Psoas muscle (tissue), 8 donors: ENCODE measurements around the gene GLMN. TPM values are rescaled to one million over a fixed set of nuclear protein-coding genes. Genes with fewer than 3 reads are reported as not detected.

Source experiments
- ATAC-seq, 4 donors: fragments of 200-7000 bp; cut with Tn5 transposase; one replicate each; pipeline ENCODE4 v1.9.1; 2020; ENCODE audit warnings: moderate library complexity in 3 of 4, mild to moderate bottlenecking in 2 of 4
- DNase-seq, 2 donors: peaks; one replicate each; pipeline ENCODE4 v3.0.0-alpha.2; 2020
- H3K27ac ChIP-seq: fragments of 200-600 bp; one replicate; pipeline ENCODE4 v1.8.0; 2022
- H3K27me3 ChIP-seq, 3 donors: fragments of 200-600 bp in 1 of 3; one replicate each; pipeline versions ENCODE4 v1.6.1 to v1.8.0; 2013 to 2022; ENCODE audit warnings: low read length in 2 of 3, mild to moderate bottlenecking in 2 of 3, moderate library complexity in 1 of 3; ENCODE audit not compliant: insufficient read depth in 3 of 3
- H3K36me3 ChIP-seq, 2 donors: fragments of 200-600 bp in 1 of 2; one replicate each; pipeline versions ENCODE4 v1.6.1 to v1.8.0; 2013 to 2022; ENCODE audit warnings: low read depth in 1 of 2, mild to moderate bottlenecking in 1 of 2, moderate library complexity in 1 of 2; ENCODE audit not compliant: insufficient read depth in 1 of 2
- H3K4me1 ChIP-seq: fragments of 200-600 bp; one replicate; pipeline ENCODE4 v1.8.0; 2022
- H3K4me3 ChIP-seq: fragments of 200-600 bp; one replicate; pipeline ENCODE4 v1.8.0; 2022; ENCODE audit warnings: mild to moderate bottlenecking
- H3K9me3 ChIP-seq: fragments of 200-600 bp; one replicate; pipeline ENCODE4 v1.8.0; 2022
- CTCF ChIP-seq: fragments of 200-600 bp; IDR thresholded peaks from one replicate; pipeline ENCODE4 v1.8.0; 2022; ENCODE audit warnings: antibody characterized with exemption
- WGBS, 3 donors: extraction: QIAGEN DNeasy Blood & Tissue Kit; methylation state at CpG; one replicate each; pipeline versions ENCODE4 v1.1.6 to v1.1.7; 2013; 5-methylcytosine and 5-hydroxymethylcytosine counted together
- intact Hi-C, 2 donors: fragments of 100-400 bp; cut with DNase I; formaldehyde crosslinking; loops; one replicate each; pipeline versions ENCODE4 v1.11.0 to v1.14.2; 2022
- polyA plus RNA-seq, 3 donors: library from polyadenylated mRNA; stranded (reverse); fragments of 200-250 nt; gene quantifications; one replicate each; pipeline ENCODE4 v1.2.3, GENCODE V29; 2013
- total RNA-seq, 4 donors: library from RNA; stranded (reverse); fragmentation: NEBNext Ultra II Directional in 2 of 4; extraction: Animal tissue kit (Norgen Biotek cat#: 25700) in 2 of 4; gene quantifications; one replicate each; pipeline versions ENCODE4 v1.2.1 to v1.2.4, GENCODE V29; 2021 to 2023
- donor health status: healthy with polysubstance abuse.
- donor health status: DM: no; HTN: no; CAD: no; lungs with moderate emphysema.
- donor health status: Bipolar disorder and iron deficiency.
- donor health status: healthy.
- donor health status: DM: yes; HTN: yes; CAD: no.
- donor health status: DM: no; HTN: no; CAD: no.
- donor health status: DM: no; HTN: no; CAD: no.
- donor health status: DM: yes; HTN: yes; CAD: no.

The GLMN gene
- total and polyA plus RNA-seq, 7 donors: 3.9 to 6.6 (median 5.5) TPM

DNA sequence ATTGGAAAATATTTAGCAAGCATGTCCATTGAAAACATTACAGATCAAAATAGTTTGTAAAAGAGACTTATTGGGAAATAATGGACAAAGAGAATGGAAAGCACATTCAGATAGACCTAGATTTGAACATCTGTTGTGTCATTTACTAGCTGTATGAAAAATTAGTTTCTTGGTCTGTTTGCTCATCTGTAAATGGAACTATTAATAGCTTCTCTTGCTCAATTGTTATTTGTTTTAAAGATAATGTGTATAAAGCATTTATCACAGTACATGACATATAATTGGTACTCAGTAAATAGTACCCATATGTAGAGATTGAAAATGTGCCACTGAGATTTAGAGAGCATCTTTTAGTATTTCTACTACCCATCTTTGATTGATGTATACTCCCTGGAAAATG is 26.0 kb upstream of the GLMN start:
- ATAC-seq: no peak
- DNase-seq: no peak
- Histone ChIP-seq H3K4me1 (no peaks in the 10 kb centered on the region), H3K27ac (no peak overlapping the region), H3K27me3 (no peaks in the 10 kb centered on the region), H3K9me3 (peaks cover 16% of the 10 kb centered on the region), H3K4me3 (no peak overlapping the region), H3K36me3 (peaks cover 4 to 49% of the 10 kb centered on the region in 2 donors)
- TF ChIP-seq CTCF: no peak
- intact Hi-C loops: no loop called here

DNA sequence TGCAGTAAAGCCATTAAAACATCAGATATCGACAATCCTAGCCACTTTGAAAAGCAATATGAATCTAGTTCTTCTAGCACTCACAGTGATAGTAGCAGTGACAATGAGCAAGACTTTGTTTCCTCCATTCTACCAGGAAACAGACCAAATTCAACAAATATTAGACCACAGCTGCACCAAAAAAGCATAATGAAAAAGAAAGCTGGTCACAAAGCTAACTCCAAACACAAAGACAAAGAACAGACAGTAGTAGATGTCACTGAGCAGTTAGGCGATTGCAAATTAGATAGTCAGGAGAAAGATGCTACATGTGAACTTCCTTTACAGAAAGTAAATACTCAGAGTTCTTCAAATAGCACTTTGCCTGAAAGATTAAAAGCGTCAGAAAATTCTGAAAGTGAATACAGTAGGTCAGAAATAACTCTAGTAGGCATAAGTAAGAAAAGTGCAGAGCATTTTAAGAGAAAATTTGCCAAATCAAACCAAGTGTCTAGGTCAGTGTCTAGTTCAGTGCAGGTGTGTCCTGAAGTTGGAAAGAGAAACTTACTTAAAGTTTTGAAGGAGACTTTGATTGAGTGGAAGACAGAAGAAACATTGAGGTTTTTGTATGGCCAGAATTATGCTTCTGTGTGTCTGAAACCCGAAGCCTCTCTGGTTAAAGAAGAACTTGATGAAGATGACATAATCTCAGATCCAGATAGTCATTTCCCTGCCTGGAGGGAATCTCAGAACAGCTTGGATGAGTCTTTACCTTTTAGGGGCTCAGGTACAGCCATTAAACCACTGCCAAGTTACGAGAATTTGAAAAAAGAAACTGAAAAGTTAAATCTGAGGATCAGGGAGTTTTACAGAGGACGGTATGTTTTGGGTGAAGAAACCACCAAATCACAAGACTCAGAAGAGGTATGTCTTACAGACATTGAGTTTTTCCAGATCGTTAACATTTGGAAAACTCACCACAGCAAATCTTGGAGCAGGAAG is 25.0 kb upstream of the GLMN start:
- peaks cover 16% of the 10 kb centered on the region for H3K9me3 ChIP-seq
- no peaks in the 10 kb centered on the region for H3K27me3 ChIP-seq
- H3K4me3 ChIP-seq: no peak overlapping the region
- H3K4me1 ChIP-seq: no peaks in the 10 kb centered on the region
- intact Hi-C loops: no loop called here
- H3K27ac ChIP-seq: no peak overlapping the region
- ATAC-seq (no peak), DNase-seq (no peak)
- no peak for TF ChIP-seq CTCF
- WGBS, 3 donors: 96 to 98% (median 97%) methylated on average over 7 of the region's 7 CpGs
- peaks cover 4 to 49% of the 10 kb centered on the region in 2 donors for H3K36me3 ChIP-seq

- DNase-seq (no peak), ATAC-seq (no peak)
- H3K27ac ChIP-seq: no peak overlapping the region
- no peak for TF ChIP-seq CTCF
- H3K4me1 ChIP-seq: no peaks in the 10 kb centered on the region
- H3K27me3 ChIP-seq: no peaks in the 10 kb centered on the region
- WGBS, 3 donors: 82 to 86% (median 82%) methylated on average over 3 of the region's 3 CpGs
- no peak overlapping the region for H3K4me3 ChIP-seq
- H3K9me3 ChIP-seq: no peaks in the 10 kb centered on the region
- intact Hi-C loops: loop anchor here in 1 of 2 donors (10.0 kb wide), 1 partner anchor 307 kb away; no protein-coding TSS in a partner anchor
- H3K36me3 ChIP-seq: peaks cover 0 to 40% of the 10 kb centered on the region in 2 donors
Observed at GRCh38 chr1:92317836-92318493, 19.2 kb upstream of the GLMN start.

- no peaks in the 10 kb centered on the region for H3K9me3 ChIP-seq
- intact Hi-C loops: loop anchor here in 1 of 2 donors (10.0 kb wide), 1 partner anchor 309 kb away; no protein-coding TSS in a partner anchor
- DNase-seq (no peak), ATAC-seq (no peak)
- H3K27me3 ChIP-seq: no peaks in the 10 kb centered on the region
- peaks cover 0 to 43% of the 10 kb centered on the region in 2 donors for H3K36me3 ChIP-seq
- no peak for TF ChIP-seq CTCF
- H3K4me3 ChIP-seq: no peak overlapping the region
- H3K27ac ChIP-seq: no peak overlapping the region
- WGBS, 3 donors: 78 to 81% (median 81%) methylated on average over 6 of the region's 6 CpGs
- H3K4me1 ChIP-seq: no peaks in the 10 kb centered on the region
Observed at GRCh38 chr1:92315766-92316599, 17.2 kb upstream of the GLMN start.
